Fibroblast of the aortic adventitia (primary cell): ENCODE results near the gene TIGD6. TPM values are rescaled to one million over a fixed set of nuclear protein-coding genes. Genes with fewer than 3 reads are reported as not detected.

Experiments
- DNase-seq: peaks from one replicate; pipeline ENCODE4 v3.0.0-alpha.2; 2010; ENCODE audit warnings: low read depth
- H3K4me3 ChIP-seq: 2 replicates; pipeline ENCODE4 v1.5.1; 2011; ENCODE audit warnings: low read depth, mild to moderate bottlenecking, control low read depth, low read length, moderate library complexity
- total RNA-seq: library from RNA; depleted of rRNA; stranded (reverse); fragments of >200 nt; gene quantifications from 2 replicates; pipeline ENCODE4 v1.2.3, GENCODE V29; 2012; ENCODE audit warnings: low replicate concordance
- TF ChIP-seq, protein P1 (sequence below): IDR thresholded peaks from 2 replicates; pipeline ENCODE4 v1.5.1; 2011; ENCODE audit warnings: mild to moderate bottlenecking, low read length, control low read depth, inconsistent platforms; ENCODE audit not compliant: insufficient read depth

The TIGD6 gene
- total RNA-seq, 1 donor: 5.7 TPM

DNA sequence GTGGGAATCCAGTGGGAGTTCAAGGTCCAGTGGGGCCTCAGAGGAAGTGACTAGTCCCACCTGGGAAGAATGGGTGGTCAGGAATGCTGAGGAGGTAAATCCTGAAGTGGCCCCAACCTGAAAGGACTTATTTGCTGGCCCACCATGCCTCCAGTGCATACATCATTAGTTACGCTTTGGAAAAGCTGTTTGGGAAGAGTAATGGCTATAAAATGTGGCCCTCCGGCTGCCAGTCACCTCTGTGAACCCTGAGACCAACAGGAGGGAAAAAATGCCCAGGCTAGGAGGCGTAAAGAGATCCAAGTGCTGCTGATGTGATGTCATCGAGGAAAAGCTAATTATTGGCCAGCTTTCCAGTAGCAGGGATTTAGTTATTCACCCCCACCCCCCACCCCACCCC is 42.6 kb downstream of the TIGD6 start:
- no peak overlapping the region for H3K4me3 ChIP-seq
- DNase-seq: no peak
- TF ChIP-seq, protein P1, sequence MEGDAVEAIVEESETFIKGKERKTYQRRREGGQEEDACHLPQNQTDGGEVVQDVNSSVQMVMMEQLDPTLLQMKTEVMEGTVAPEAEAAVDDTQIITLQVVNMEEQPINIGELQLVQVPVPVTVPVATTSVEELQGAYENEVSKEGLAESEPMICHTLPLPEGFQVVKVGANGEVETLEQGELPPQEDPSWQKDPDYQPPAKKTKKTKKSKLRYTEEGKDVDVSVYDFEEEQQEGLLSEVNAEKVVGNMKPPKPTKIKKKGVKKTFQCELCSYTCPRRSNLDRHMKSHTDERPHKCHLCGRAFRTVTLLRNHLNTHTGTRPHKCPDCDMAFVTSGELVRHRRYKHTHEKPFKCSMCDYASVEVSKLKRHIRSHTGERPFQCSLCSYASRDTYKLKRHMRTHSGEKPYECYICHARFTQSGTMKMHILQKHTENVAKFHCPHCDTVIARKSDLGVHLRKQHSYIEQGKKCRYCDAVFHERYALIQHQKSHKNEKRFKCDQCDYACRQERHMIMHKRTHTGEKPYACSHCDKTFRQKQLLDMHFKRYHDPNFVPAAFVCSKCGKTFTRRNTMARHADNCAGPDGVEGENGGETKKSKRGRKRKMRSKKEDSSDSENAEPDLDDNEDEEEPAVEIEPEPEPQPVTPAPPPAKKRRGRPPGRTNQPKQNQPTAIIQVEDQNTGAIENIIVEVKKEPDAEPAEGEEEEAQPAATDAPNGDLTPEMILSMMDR: no peak

DNA sequence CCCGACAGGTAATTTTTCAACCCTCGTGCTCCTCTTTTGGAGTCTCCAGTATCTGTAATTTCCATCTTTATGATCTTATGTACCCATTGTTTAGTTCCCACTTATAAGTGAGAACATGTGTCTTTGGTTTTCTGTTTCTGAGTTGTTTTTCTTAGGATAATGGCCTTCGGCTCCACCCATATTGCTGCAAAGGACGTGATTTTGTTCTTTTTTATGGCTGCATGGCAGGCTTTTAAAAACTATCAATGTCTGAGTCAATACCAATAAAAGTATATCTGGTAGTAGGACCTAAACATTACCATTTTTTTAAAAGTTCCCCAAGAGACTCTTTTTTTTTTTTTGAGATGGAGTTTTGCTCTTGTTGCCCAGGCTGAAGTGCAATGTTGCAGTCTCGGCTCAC is 43.8 kb downstream of the TIGD6 start:
- no peak for DNase-seq
- TF ChIP-seq, protein P1: no peak
- no peak overlapping the region for H3K4me3 ChIP-seq

DNA sequence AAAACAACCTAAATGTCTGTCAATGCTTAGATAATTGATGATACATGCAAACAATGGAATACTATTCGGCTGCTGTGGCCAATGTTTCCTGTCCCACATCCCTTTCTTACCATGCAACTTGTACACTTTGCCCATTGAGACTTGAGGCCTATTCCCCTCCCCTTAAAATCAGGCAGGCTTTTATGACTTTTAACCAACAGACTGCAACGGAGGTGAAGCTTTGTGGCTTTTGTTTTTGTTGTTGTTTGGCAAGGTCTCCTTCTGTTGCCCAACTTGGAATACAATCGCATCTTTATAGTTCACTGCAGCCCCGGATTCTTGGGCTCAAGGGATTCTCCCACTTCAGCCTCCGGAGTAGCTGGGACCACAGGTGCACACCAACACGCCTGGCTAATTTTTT is 45.7 kb downstream of the TIGD6 start:
- no peak overlapping the region for H3K4me3 ChIP-seq
- TF ChIP-seq, protein P1: no peak
- no peak for DNase-seq

DNA sequence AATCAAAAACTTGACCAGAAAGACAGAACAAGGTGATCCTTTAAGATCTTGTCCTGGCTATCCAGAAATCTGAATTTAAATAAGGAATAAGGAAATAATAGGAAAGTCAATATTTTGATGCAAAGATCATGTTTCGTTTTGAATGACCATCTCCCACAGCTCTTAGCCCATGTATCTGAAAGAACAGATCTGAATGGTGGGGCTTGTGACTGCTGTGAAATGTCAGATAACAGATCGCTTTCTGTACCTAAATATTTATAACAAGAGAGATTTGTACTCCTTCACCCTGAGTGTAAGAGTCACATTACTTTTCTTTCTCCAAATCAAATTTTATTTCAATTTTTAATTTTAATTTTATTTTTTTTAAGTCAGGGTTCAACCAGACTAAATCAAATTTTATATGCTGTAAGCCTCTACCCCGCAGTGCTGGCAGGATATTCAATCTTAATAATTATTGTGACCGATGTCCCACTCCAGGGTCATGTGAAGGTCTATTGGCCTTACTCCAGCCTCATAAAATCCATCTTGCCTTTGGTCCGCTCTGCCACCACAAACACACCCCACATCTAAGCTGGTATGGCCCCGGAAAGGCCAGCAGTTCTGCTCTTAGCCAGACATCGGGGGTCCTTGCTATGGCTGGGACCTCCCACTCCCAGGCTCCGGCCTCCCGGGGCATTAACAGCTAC is 46.9 kb downstream of the TIGD6 start:
- TF ChIP-seq, protein P1: no peak
- DNase-seq: no peak
- no peak overlapping the region for H3K4me3 ChIP-seq

DNA sequence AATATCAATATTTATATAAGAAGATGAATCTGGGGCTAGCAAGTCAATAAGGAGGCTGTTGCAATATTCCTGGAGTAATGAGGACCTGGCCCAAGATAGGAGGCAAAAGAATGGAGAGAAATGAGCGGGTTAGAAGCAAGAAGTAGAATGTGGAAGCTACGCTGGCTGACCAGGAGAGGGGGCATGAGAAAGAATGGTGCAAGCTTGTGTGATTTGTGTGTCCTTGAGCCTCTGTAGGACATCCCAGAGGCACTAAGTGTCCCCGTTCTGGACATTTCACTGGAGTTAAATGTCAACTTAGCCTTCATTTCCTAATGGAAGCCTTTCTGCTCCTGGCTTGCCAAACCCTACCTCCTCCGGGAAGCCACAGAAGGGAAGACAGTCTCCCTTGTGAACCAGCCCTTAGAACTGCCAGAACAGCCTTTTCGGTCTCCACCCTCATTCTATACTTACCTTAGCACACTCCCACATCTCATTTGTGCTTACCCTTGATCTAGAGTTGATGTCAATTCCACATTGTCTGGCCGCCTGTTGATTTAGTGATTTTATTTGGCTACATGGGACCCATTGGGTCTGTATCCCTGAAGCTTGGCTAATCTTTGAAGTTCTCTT is 49.2 kb downstream of the TIGD6 start:
- DNase-seq: no peak
- no peak overlapping the region for H3K4me3 ChIP-seq
- TF ChIP-seq, protein P1: no peak

DNA sequence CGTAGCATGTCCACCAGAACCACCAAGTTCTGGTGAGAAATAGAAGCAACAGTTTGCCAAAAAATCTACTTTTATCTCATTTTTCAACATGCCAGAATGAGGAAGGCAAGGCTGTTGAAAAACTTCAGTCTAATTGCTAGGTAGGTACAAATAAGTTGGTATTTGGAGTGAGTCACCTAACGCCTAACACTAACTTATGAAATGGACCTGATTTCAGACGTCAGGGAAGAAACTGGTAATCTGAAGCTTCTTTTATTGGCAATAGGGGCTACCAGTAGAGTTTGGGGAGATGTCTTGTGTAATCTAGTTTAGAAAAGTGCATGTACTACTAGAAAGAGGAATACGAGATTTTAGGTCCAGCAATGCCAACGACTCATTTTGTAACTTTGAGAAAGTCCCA is 51.5 kb downstream of the TIGD6 start:
- no peak overlapping the region for H3K4me3 ChIP-seq
- no peak for DNase-seq
- TF ChIP-seq, protein P1: no peak

DNA sequence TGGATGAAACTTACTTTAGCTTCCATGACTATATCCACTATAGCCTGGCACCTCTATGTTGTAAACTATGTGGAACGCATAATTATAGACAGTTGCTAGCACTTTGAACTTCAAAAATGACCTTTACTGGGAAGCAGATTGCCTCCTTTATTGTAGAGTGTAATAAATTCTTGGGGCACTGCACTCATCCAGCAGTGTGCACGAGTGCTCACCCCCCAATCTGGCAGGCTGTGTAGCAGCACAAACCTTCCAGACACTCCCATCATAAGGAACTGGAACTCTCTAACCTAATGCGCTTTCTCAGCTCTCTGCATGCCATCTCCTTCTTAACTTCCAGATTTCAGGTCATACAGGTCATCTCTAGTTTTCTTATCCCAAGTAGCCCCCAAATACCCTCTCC is 54.3 kb downstream of the TIGD6 start:
- DNase-seq: no peak
- H3K4me3 ChIP-seq: no peak overlapping the region
- TF ChIP-seq, protein P1: no peak
